Peyer's patch (tissue), 4 donors: Measurements from ENCODE around the gene DEGS2.
A peak's percentile ranks its signal among the peaks of the same experiment; 100 is the strongest.

Source experiments
- POLR2A ChIP-seq, 2 donors: fragments of 450-650 bp; IDR thresholded peaks; one replicate each; pipeline ENCODE4 v1.5.1; 2017; ENCODE audit warnings: antibody characterized with exemption in 2 of 2, mild to moderate bottlenecking in 2 of 2, moderate library complexity in 2 of 2
- TF ChIP-seq, protein P1 (sequence below), 6 experiments: fragments of 450-650 bp in 4 of 6; fragments of 200-600 bp in 2 of 6; sonication (generic) in 1 of 6; IDR thresholded peaks; one replicate each; pipeline ENCODE4 v1.5.1; 2017 to 2019; ENCODE audit warnings: antibody characterized with exemption in 6 of 6, mild to moderate bottlenecking in 3 of 6, moderate library complexity in 1 of 6

DNA sequence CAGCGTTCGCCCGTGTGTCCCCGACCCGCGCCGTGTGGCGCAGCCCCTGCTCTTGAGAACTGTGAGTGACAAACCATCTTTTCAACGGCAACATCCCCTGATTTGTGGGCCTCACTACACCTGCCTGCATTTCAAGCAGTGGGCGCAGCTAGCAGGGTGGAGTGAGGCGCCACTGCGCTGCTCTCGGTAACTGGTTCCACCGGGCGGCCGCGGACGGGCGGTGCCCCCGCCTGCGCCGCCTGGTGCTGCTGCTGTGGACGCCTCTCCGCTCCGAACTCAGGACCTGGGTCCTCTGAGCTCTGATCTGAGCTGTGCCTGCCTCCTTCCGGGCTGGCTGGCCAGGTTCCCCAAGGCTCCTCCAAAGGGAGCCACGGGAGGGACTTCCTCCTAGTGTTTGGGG lies 5.9 kb upstream of the DEGS2 start:
- TF ChIP-seq, protein P1, sequence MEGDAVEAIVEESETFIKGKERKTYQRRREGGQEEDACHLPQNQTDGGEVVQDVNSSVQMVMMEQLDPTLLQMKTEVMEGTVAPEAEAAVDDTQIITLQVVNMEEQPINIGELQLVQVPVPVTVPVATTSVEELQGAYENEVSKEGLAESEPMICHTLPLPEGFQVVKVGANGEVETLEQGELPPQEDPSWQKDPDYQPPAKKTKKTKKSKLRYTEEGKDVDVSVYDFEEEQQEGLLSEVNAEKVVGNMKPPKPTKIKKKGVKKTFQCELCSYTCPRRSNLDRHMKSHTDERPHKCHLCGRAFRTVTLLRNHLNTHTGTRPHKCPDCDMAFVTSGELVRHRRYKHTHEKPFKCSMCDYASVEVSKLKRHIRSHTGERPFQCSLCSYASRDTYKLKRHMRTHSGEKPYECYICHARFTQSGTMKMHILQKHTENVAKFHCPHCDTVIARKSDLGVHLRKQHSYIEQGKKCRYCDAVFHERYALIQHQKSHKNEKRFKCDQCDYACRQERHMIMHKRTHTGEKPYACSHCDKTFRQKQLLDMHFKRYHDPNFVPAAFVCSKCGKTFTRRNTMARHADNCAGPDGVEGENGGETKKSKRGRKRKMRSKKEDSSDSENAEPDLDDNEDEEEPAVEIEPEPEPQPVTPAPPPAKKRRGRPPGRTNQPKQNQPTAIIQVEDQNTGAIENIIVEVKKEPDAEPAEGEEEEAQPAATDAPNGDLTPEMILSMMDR (IDR thresholded peaks at IDR 0.05), result peak in 4 of 6 experiments; percentile 13 to 48 (median 40)
- no peak for TF ChIP-seq POLR2A (IDR thresholded peaks at IDR 0.05)
